Liver (tissue), 9 donors: ENCODE results near the gene TNS4. TPM values are rescaled to one million over a fixed set of nuclear protein-coding genes. Genes with fewer than 3 reads are reported as not detected.

Source experiments
- DNase-seq: peaks from one replicate; pipeline ENCODE4 v3.0.0-alpha.2; 2017; ENCODE audit warnings: low spot score
- H3K27ac ChIP-seq, 2 donors: one replicate each; pipeline ENCODE4 v1.7.0; 2013; ENCODE audit warnings: inconsistent platforms in 2 of 2, low read length in 2 of 2, control low read depth in 1 of 2, low read depth in 1 of 2, mild to moderate bottlenecking in 1 of 2
- H3K27me3 ChIP-seq, 4 donors: one replicate each; pipeline versions ENCODE4 v1.6.1 to v1.7.0; 2013; ENCODE audit warnings: low read length in 3 of 4, inconsistent platforms in 1 of 4, mild to moderate bottlenecking in 1 of 4, moderate library complexity in 1 of 4; ENCODE audit not compliant: control insufficient read depth in 4 of 4, insufficient read depth in 4 of 4
- H3K36me3 ChIP-seq, 4 donors: one replicate each; pipeline versions ENCODE4 v1.6.1 to v1.7.0; 2013; ENCODE audit warnings: low read length in 3 of 4, mild to moderate bottlenecking in 3 of 4, low read depth in 1 of 4, moderate library complexity in 1 of 4; ENCODE audit not compliant: control insufficient read depth in 4 of 4, insufficient read depth in 3 of 4
- H3K4me1 ChIP-seq, 4 donors: one replicate each; pipeline versions ENCODE4 v1.6.1 to v1.7.0; 2013; ENCODE audit warnings: low read length in 3 of 4, mild to moderate bottlenecking in 3 of 4, moderate library complexity in 1 of 4; ENCODE audit not compliant: control insufficient read depth in 4 of 4, insufficient read depth in 4 of 4
- H3K4me3 ChIP-seq, 3 donors: one replicate each; pipeline versions ENCODE4 v1.6.1 to v1.7.0; 2013; ENCODE audit warnings: low read length in 3 of 3, control low read depth in 1 of 3, low read depth in 1 of 3, mild to moderate bottlenecking in 1 of 3
- H3K9ac ChIP-seq, 2 donors: one replicate each; pipeline ENCODE4 v1.7.0; 2013; ENCODE audit warnings: low read length in 2 of 2, mild to moderate bottlenecking in 2 of 2, moderate library complexity in 2 of 2, control low read depth in 1 of 2, low read depth in 1 of 2
- H3K9me3 ChIP-seq, 4 donors: one replicate each; pipeline versions ENCODE4 v1.6.1 to v1.7.0; 2013; ENCODE audit warnings: low read length in 3 of 4; ENCODE audit not compliant: control insufficient read depth in 4 of 4
- ATF3 ChIP-seq: IDR thresholded peaks from 2 replicates; pipeline ENCODE4 v1.6.1; 2016; ENCODE audit warnings: antibody characterized with exemption
- FOXA1 ChIP-seq: IDR thresholded peaks from 2 replicates; pipeline ENCODE4 v1.6.1; 2016; ENCODE audit warnings: antibody characterized with exemption
- FOXA2 ChIP-seq: IDR thresholded peaks from 2 replicates; pipeline ENCODE4 v1.6.1; 2016; ENCODE audit warnings: antibody characterized with exemption
- HNF4A ChIP-seq, 2 donors: conservative IDR thresholded peaks; 2 replicates each; pipeline ENCODE4 v1.6.1; 2016; ENCODE audit warnings: antibody characterized with exemption in 2 of 2, mild to moderate bottlenecking in 2 of 2
- HNF4G ChIP-seq: IDR thresholded peaks from 2 replicates; pipeline ENCODE4 v1.6.1; 2016; ENCODE audit warnings: antibody characterized with exemption
- JUND ChIP-seq, 2 donors: IDR thresholded peaks; 2 replicates each; pipeline ENCODE4 v1.6.1; 2016; ENCODE audit warnings: antibody characterized with exemption in 2 of 2
- NR2F2 ChIP-seq: IDR thresholded peaks from 2 replicates; pipeline ENCODE4 v1.6.1; 2016; ENCODE audit warnings: antibody characterized with exemption
- RAD21 ChIP-seq, 2 donors: IDR thresholded peaks; 2 replicates each; pipeline ENCODE4 v1.6.1; 2016; ENCODE audit warnings: antibody characterized with exemption in 2 of 2, mild to moderate bottlenecking in 2 of 2
- REST ChIP-seq: IDR thresholded peaks from 2 replicates; pipeline ENCODE4 v1.6.1; 2016; ENCODE audit warnings: antibody characterized with exemption, mild to moderate bottlenecking
- RXRA ChIP-seq, 2 donors: IDR thresholded peaks; 2 replicates each; pipeline ENCODE4 v1.6.1; 2017 to 2018; ENCODE audit warnings: antibody characterized with exemption in 2 of 2, mild to moderate bottlenecking in 1 of 2
- SP1 ChIP-seq: IDR thresholded peaks from 2 replicates; pipeline ENCODE4 v1.6.1; 2018; ENCODE audit warnings: antibody characterized with exemption, mild to moderate bottlenecking
- YY1 ChIP-seq: IDR thresholded peaks from 2 replicates; pipeline ENCODE4 v1.6.1; 2016; ENCODE audit warnings: antibody characterized with exemption, mild to moderate bottlenecking
- WGBS: extraction: QIAGEN DNeasy Blood & Tissue Kit; methylation state at CpG from one replicate; pipeline ENCODE4 v1.1.7; 2013; 5-methylcytosine and 5-hydroxymethylcytosine counted together
- polyA plus RNA-seq, 2 donors: library from polyadenylated mRNA; stranded (reverse) in 1 of 2; unstranded in 1 of 2; fragments of 200-250 nt in 1 of 2; fragments of >200 nt in 1 of 2; fragmentation: Nextera tagmentation in 1 of 2; extraction: Ambion mirVana in 1 of 2; gene quantifications; one replicate each; pipeline versions ENCODE4 v1.2.1 to v1.2.3, GENCODE V29; 2013 to 2015
- total RNA-seq, 2 donors: library from RNA; depleted of rRNA; stranded (reverse); fragments of >200 nt; gene quantifications; one replicate each; pipeline ENCODE4 v1.2.3, GENCODE V29; 2014
- donor health status: healthy.
- donor health status: healthy.
- donor health status: healthy.
- donor health status: healthy.
- donor health status: healthy.

The TNS4 gene
- total and polyA plus RNA-seq, 4 donors = 0.08 TPM; not detected in 3

GRCh38 chr17:40539711-40540411 is 38.4 kb upstream of the TNS4 start:
- H3K4me1 ChIP-seq = peaks cover 30 to 60% (median 44%) of the 10 kb centered on the region in 4 donors
- no peaks in the 10 kb centered on the region for H3K36me3 ChIP-seq
- no peaks in the 10 kb centered on the region for H3K27me3 ChIP-seq
- H3K9me3 ChIP-seq = no peaks in the 10 kb centered on the region
- peak overlapping the region; percentile 80 to 93 for H3K27ac ChIP-seq
- no peak for DNase-seq
- H3K4me3 ChIP-seq = no peak overlapping the region
- WGBS = 73% methylated on average over 9 of the region's 9 CpGs
- H3K9ac ChIP-seq = peak overlapping the region in 1 of 2 donors; percentile 55
- TF ChIP-seq YY1 (peak; percentile 23), SP1 (peak; percentile 44), FOXA1 (no peak), RXRA (IDR thresholded peaks at IDR 0.05) (peak; percentile 42 to 63), REST (peak; percentile 36), FOXA2 (peak; percentile 8), HNF4A (conservative IDR thresholded peaks at IDR 0.05) (peak; percentile 86 to 87), JUND (IDR thresholded peaks at IDR 0.05) (no peak)

- DNase-seq = no peak
- H3K9me3 ChIP-seq = no peaks in the 10 kb centered on the region
- H3K27me3 ChIP-seq = no peaks in the 10 kb centered on the region
- no peak for TF ChIP-seq HNF4G
- TF ChIP-seq ATF3 = no peak
- no peak for TF ChIP-seq RAD21 (IDR thresholded peaks at IDR 0.05)
- no peak for TF ChIP-seq YY1
- TF ChIP-seq NR2F2 = no peak
- no peaks in the 10 kb centered on the region for H3K36me3 ChIP-seq
- H3K4me1 ChIP-seq = peaks cover 27 to 60% (median 44%) of the 10 kb centered on the region in 4 donors
- peak overlapping the region; percentile 80 to 93 for H3K27ac ChIP-seq
- WGBS = 84% methylated on average over 6 of the region's 6 CpGs
- H3K4me3 ChIP-seq = peak overlapping the region in 1 of 3 donors; percentile 32
- H3K9ac ChIP-seq = peak overlapping the region in 1 of 2 donors; percentile 46
Observed at GRCh38 chr17:40538936-40539705, 37.7 kb upstream of the TNS4 start.
